ENCODE data around the gene SAT2.

Gene SAT2

GRCh38 chr17:7589891-7590691 lies 37.5 kb downstream of the SAT2 start, which contains the start of gene SOX15:
Gene SOX15, minus strand, starts transcription at chr17:7590094. Its CDS starts 418 bp downstream, at chr17:7589676.
- DNase-seq: peak; percentile 54

- DNase-seq: peak; percentile 70
Observed at GRCh38 chr17:7589204-7589868, 38.3 kb downstream of the SAT2 start.

GRCh38 chr17:7588553-7589203 lies 38.9 kb downstream of the SAT2 start:
- no peak for DNase-seq

- no peak for DNase-seq
Observed at GRCh38 chr17:7587420-7588151, 40.0 kb downstream of the SAT2 start.

- peak; percentile 20 for DNase-seq
Observed at GRCh38 chr17:7586673-7587419, 40.8 kb downstream of the SAT2 start.

GRCh38 chr17:7583253-7584109 lies 44.1 kb downstream of the SAT2 start, which contains the start of gene MPDU1:
Gene MPDU1, plus strand, starts transcription at chr17:7583852. Its CDS starts 11 bp downstream, at chr17:7583863.
- peak; percentile 98 for DNase-seq

GRCh38 chr17:7582396-7583252 lies 45.0 kb downstream of the SAT2 start:
- DNase-seq: no peak

GRCh38 chr17:7580604-7581575 lies 46.7 kb downstream of the SAT2 start:
- DNase-seq: no peak

- no peak for DNase-seq
Observed at GRCh38 chr17:7579834-7580603, 47.6 kb downstream of the SAT2 start.

GRCh38 chr17:7579001-7579833 lies 48.4 kb downstream of the SAT2 start, which contains the start of gene CD68:
Gene CD68, plus strand, starts transcription at chr17:7579638. Its CDS starts 40 bp downstream, at chr17:7579678.
- DNase-seq: peak; percentile 54

- DNase-seq: no peak
Observed at GRCh38 chr17:7577327-7578199, 50.1 kb downstream of the SAT2 start.

GRCh38 chr17:7576432-7576937 lies 51.1 kb downstream of the SAT2 start:
- no peak for DNase-seq
